HEK293 (cell line): ENCODE results near the gene ATP2B3.

Experiments
- HOXC10 ChIP-seq: sonication (generic); formaldehyde crosslinking; IDR thresholded peaks from 2 replicates; pipeline ENCODE4 v1.8.1; 2023; ENCODE audit warnings: mild to moderate bottlenecking, missing genetic modification reagents
- ZNF274 ChIP-seq, 2 experiments: fragments of 200-500 bp in 1 of 2; fragments of 450-650 bp in 1 of 2; sonication (Bioruptor generic) in 1 of 2; formaldehyde crosslinking in 1 of 2; IDR thresholded peaks; 2 replicates each; pipeline versions ENCODE4 v1.5.1 to v1.6.1; 2014 to 2016; ENCODE audit warnings: borderline replicate concordance in 1 of 2, inconsistent platforms in 1 of 2, low read length in 1 of 2, missing biosample characterization in 1 of 2, missing genetic modification characterization in 1 of 2
- ZNF311 ChIP-seq: fragments of 450-650 bp; formaldehyde crosslinking; IDR thresholded peaks from 2 replicates; pipeline ENCODE4 v1.5.1; 2017; ENCODE audit warnings: missing biosample characterization, missing genetic modification characterization, borderline replicate concordance
- TF ChIP-seq, protein P1 (sequence below): fragments of 450-650 bp; formaldehyde crosslinking; IDR thresholded peaks from 2 replicates; pipeline ENCODE4 v1.5.1; 2016; ENCODE audit warnings: missing biosample characterization, missing genetic modification characterization

- TF ChIP-seq ZNF274 (IDR thresholded peaks at IDR 0.05; ENCODE audit: low read length) = no peak
- no peak for TF ChIP-seq ZNF274 (tag by site-specific recombination; IDR thresholded peaks at IDR 0.05; ENCODE audit: borderline replicate concordance)
- TF ChIP-seq ZNF311 (tag by site-specific recombination) = no peak
- no peak for TF ChIP-seq HOXC10 (CRISPR knock-in tag)
- TF ChIP-seq, protein P1, sequence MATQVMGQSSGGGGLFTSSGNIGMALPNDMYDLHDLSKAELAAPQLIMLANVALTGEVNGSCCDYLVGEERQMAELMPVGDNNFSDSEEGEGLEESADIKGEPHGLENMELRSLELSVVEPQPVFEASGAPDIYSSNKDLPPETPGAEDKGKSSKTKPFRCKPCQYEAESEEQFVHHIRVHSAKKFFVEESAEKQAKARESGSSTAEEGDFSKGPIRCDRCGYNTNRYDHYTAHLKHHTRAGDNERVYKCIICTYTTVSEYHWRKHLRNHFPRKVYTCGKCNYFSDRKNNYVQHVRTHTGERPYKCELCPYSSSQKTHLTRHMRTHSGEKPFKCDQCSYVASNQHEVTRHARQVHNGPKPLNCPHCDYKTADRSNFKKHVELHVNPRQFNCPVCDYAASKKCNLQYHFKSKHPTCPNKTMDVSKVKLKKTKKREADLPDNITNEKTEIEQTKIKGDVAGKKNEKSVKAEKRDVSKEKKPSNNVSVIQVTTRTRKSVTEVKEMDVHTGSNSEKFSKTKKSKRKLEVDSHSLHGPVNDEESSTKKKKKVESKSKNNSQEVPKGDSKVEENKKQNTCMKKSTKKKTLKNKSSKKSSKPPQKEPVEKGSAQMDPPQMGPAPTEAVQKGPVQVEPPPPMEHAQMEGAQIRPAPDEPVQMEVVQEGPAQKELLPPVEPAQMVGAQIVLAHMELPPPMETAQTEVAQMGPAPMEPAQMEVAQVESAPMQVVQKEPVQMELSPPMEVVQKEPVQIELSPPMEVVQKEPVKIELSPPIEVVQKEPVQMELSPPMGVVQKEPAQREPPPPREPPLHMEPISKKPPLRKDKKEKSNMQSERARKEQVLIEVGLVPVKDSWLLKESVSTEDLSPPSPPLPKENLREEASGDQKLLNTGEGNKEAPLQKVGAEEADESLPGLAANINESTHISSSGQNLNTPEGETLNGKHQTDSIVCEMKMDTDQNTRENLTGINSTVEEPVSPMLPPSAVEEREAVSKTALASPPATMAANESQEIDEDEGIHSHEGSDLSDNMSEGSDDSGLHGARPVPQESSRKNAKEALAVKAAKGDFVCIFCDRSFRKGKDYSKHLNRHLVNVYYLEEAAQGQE = no peak
Measured at GRCh38 chrX:153513265-153513664, 4.2 kb upstream of the ATP2B3 start.
